GM12878 (cell line): Measurements from ENCODE around the gene NRAS. TPM values are rescaled to one million over a fixed set of nuclear protein-coding genes. Genes with fewer than 3 reads are reported as not detected.

Experiments
- ATAC-seq: fragments of 200-7000 bp; cut with Tn5 transposase; 3 replicates; pipeline ENCODE4 v1.9.1; 2020; ENCODE audit warnings: mild to moderate bottlenecking, moderate library complexity
- BruUV-seq: library from RNA; stranded (reverse); fragments of 400-500 nt; replicated peaks from 2 replicates; lab custom pipeline; 2021; lab: Mats Ljungman, UMichigan
- CTCF ChIA-PET: fragments of 300-600 bp; sonication (Branson Sonifier 250); formaldehyde crosslinking; extraction: SDS; loops from one replicate; lab custom pipeline; 2021; ENCODE audit warnings: inconsistent platforms; lab: Yijun Ruan, JAX
- POLR2A ChIA-PET: fragments of 350-600 bp; formaldehyde crosslinking; extraction: SDS; loops from one replicate; lab custom pipeline; 2021; ENCODE audit warnings: inconsistent platforms; lab: Charles Lee
- RAD21 ChIA-PET: fragments of 300-600 bp; sonication (Branson Sonifier 250); formaldehyde crosslinking; loops from one replicate; lab custom pipeline; 2023; ENCODE audit warnings: antibody characterized with exemption; ENCODE audit not compliant: unreplicated experiment; lab: Charles Lee
- SMC1A ChIA-PET: fragments of 300-600 bp; sonication (Branson Sonifier 250); formaldehyde crosslinking; loops from one replicate; lab custom pipeline; 2023; ENCODE audit not compliant: unreplicated experiment, uncharacterized antibody; lab: Charles Lee
- DNase-seq: peaks from one replicate; pipeline ENCODE4 v3.0.0-alpha.2; 2011; ENCODE audit warnings: low read depth, low spot score
- FAIRE-seq: peaks from 3 replicates; lab custom pipeline; 2011; peaks lifted over from hg19 to GRCh38; lab: Jason Lieb, UNC
- H2AFZ ChIP-seq: 2 replicates; pipeline ENCODE4 v1.6.0; 2011; ENCODE audit warnings: low read depth, low read length, control low read depth; ENCODE audit not compliant: control insufficient read depth
- H3K27ac ChIP-seq: 2 replicates; pipeline ENCODE4 v1.5.1; 2011; ENCODE audit warnings: control low read depth; ENCODE audit not compliant: control insufficient read depth, insufficient read depth
- H3K27me3 ChIP-seq, 2 experiments: replicated peaks in 1 of 2; 2 replicates each; pipeline versions ENCODE4 v1.6.0 to v1.6.1; 2011; ENCODE audit warnings: low read length in 1 of 2; ENCODE audit not compliant: control insufficient read depth in 2 of 2, insufficient read depth in 2 of 2
- H3K36me3 ChIP-seq, 2 experiments: 2 replicates each; pipeline ENCODE4 v1.5.1; 2011; ENCODE audit warnings: low read length in 1 of 2; ENCODE audit not compliant: control insufficient read depth in 2 of 2, insufficient read depth in 2 of 2
- H3K4me1 ChIP-seq: 2 replicates; pipeline ENCODE4 v1.6.1; 2011; ENCODE audit warnings: mild to moderate bottlenecking, low read length, moderate library complexity, mixed read lengths; ENCODE audit not compliant: control insufficient read depth, insufficient read depth
- H3K4me2 ChIP-seq: 2 replicates; pipeline ENCODE4 v1.6.0; 2011; ENCODE audit warnings: control low read depth; ENCODE audit not compliant: control insufficient read depth, insufficient read depth
- H3K4me3 ChIP-seq: fragments of 200-600 bp; sonication (generic); 2 replicates; pipeline ENCODE4 v1.5.1; 2016
- H3K79me2 ChIP-seq: 2 replicates; pipeline ENCODE4 v1.6.0; 2011; ENCODE audit warnings: low read length; ENCODE audit not compliant: control insufficient read depth, insufficient read depth
- H3K9ac ChIP-seq: 2 replicates; pipeline ENCODE4 v1.8.0; 2011; ENCODE audit warnings: low read length, control low read depth, mixed read lengths; ENCODE audit not compliant: control insufficient read depth, insufficient read depth
- H3K9me3 ChIP-seq: replicated peaks from 3 replicates; pipeline ENCODE4 v1.5.1; 2011; ENCODE audit warnings: mild to moderate bottlenecking, low read length; ENCODE audit not compliant: control insufficient read depth, insufficient read depth
- H4K20me1 ChIP-seq: 2 replicates; pipeline ENCODE4 v1.6.0; 2011; ENCODE audit not compliant: control insufficient read depth, insufficient read depth
- BACH1 ChIP-seq: fragments of 450-650 bp; IDR thresholded peaks from 2 replicates; pipeline ENCODE4 v1.6.1; 2017; ENCODE audit warnings: mild to moderate bottlenecking, borderline replicate concordance
- BCL11A ChIP-seq: IDR thresholded peaks from 2 replicates; pipeline ENCODE4 v1.6.1; 2011; ENCODE audit warnings: low read depth, low read length
- EGR1 ChIP-seq, 2 experiments: IDR thresholded peaks; 1 replicate in 1 of 2; 2 replicates in 1 of 2; pipeline ENCODE4 v1.6.1; 2011 to 2012; ENCODE audit warnings: low read depth in 2 of 2, low read length in 2 of 2, borderline replicate concordance in 1 of 2, mild to moderate bottlenecking in 1 of 2, moderate library complexity in 1 of 2
- EP300 ChIP-seq, 2 experiments: fragments of 150-350 bp in 1 of 2; IDR thresholded peaks; 2 replicates each; pipeline ENCODE4 v1.6.1; 2011 to 2012; ENCODE audit warnings: low read depth in 2 of 2, low read length in 2 of 2, borderline replicate concordance in 1 of 2, improper control_type of control experiment in 1 of 2, inconsistent platforms in 1 of 2; ENCODE audit not compliant: control insufficient read depth in 1 of 2
- ESRRA ChIP-seq: IDR thresholded peaks from 2 replicates; pipeline ENCODE4 v1.6.1; 2012; ENCODE audit warnings: mild to moderate bottlenecking, low read length, improper control_type of control experiment
- FOXK2 ChIP-seq: fragments of 450-650 bp; IDR thresholded peaks from 2 replicates; pipeline ENCODE4 v1.6.1; 2017; ENCODE audit warnings: mild to moderate bottlenecking, moderate library complexity
- FOXM1 ChIP-seq: IDR thresholded peaks from 2 replicates; pipeline ENCODE4 v1.6.1; 2012; ENCODE audit warnings: low read depth, mild to moderate bottlenecking, inconsistent platforms, low read length, moderate library complexity
- KDM1A ChIP-seq: fragments of 200-600 bp; sonication (generic); IDR thresholded peaks from 2 replicates; pipeline ENCODE4 v1.6.1; 2016; ENCODE audit warnings: borderline replicate concordance
- MEF2A ChIP-seq: IDR thresholded peaks from 2 replicates; pipeline ENCODE4 v1.6.1; 2011; ENCODE audit warnings: low read depth, mild to moderate bottlenecking, low read length, moderate library complexity; ENCODE audit not compliant: insufficient read depth
- RAD21 ChIP-seq: IDR thresholded peaks from 2 replicates; pipeline ENCODE4 v1.6.1; 2011; ENCODE audit warnings: mild to moderate bottlenecking, low read depth, low read length, moderate library complexity; ENCODE audit not compliant: insufficient read depth
- RB1 ChIP-seq: fragments of 450-650 bp; formaldehyde crosslinking; IDR thresholded peaks from 2 replicates; pipeline ENCODE4 v1.6.1; 2017; ENCODE audit warnings: mild to moderate bottlenecking, borderline replicate concordance
- ZBTB11 ChIP-seq: fragments of 450-650 bp; formaldehyde crosslinking; IDR thresholded peaks from 2 replicates; pipeline ENCODE4 v1.5.0; 2022; ENCODE audit warnings: mild to moderate bottlenecking, missing genetic modification characterization
- WGBS: methylation state at CpG from one replicate; pipeline ENCODE4 v1.1.6; 2016; ENCODE audit warnings: low lambda C conversion rate; ENCODE audit not compliant: insufficient replicate concordance, insufficient coverage; ENCODE audit errors: missing lambda C conversion rate; 5-methylcytosine and 5-hydroxymethylcytosine counted together
- in situ Hi-C: fragments of 300-500 bp; cut with MboI; formaldehyde crosslinking; loops from 9 replicates; pipeline ENCODE4 v1.14.3; 2018; ENCODE audit warnings: mixed read lengths
- intact Hi-C: fragments of 100-400 bp; cut with micrococcal nuclease; formaldehyde crosslinking; loops from one replicate; pipeline ENCODE4 v1.14.2; 2022; ENCODE audit not compliant: unreplicated experiment
- polyA plus RNA-seq, 11 experiments: library from polyadenylated mRNA; depleted of rRNA in 4 of 11; unstranded in 6 of 11; stranded (reverse) in 5 of 11; fragments of >200 nt; fragmentation: Nextera tagmentation in 4 of 11; fragmentation: Illumina TruSeq in 1 of 11; extraction: Ambion mirVana in 4 of 11; extraction: Trizol in 1 of 11; gene quantifications; 1 replicate in 1 of 11; 2 replicates in 10 of 11; pipeline versions ENCODE4 v1.2.1 to v1.2.3, GENCODE V29; 2011 to 2016; ENCODE audit warnings: inconsistent platforms in 2 of 11, missing spikeins in 2 of 11, low read depth in 1 of 11
- total RNA-seq, 4 experiments: library from RNA; depleted of rRNA in 3 of 4; stranded (reverse); fragments of >200 nt in 3 of 4; fragmentation: Illumina TruSeq in 1 of 4; extraction: Trizol in 1 of 4; gene quantifications; 2 replicates each; pipeline versions ENCODE4 v1.2.1 to v1.2.3, GENCODE V29; 2013 to 2021

Gene NRAS
- total and polyA plus RNA-seq, 10 of the 15 experiments (the other 5 are each of a cell fraction or from before 2014, with no cell fraction given) = 31.7 to 73.2 (median 66.2) TPM

DNA sequence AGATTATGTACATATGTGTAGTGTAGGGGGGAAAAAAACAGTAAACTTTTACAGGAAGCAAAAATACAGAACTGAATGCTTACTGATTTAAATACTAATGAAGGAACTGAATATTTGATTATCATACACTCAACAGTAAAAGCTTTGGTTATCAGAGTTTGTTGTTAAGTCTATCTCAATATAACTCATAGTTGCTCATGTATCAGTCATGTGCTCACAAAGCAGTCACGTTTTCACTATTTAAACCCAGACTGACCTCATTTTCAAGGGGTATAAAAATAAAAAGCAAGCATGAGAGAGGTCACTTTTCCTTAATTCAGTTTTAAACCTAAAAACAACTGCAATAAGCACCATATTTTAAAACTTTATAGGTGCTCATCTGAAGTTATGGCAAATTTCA lies 6.9 kb upstream of the NRAS start (continued):
- TF ChIP-seq ZBTB11 = no peak
- no peak for TF ChIP-seq BCL11A
- no peak for TF ChIP-seq EP300 (IDR thresholded peaks at IDR 0.05; ENCODE audit: borderline replicate concordance in 1 of 2, control insufficient read depth in 1 of 2, low read depth in 2 of 2, low read length in 2 of 2)
- TF ChIP-seq RB1 = no peak
- no peak for TF ChIP-seq BACH1

DNA sequence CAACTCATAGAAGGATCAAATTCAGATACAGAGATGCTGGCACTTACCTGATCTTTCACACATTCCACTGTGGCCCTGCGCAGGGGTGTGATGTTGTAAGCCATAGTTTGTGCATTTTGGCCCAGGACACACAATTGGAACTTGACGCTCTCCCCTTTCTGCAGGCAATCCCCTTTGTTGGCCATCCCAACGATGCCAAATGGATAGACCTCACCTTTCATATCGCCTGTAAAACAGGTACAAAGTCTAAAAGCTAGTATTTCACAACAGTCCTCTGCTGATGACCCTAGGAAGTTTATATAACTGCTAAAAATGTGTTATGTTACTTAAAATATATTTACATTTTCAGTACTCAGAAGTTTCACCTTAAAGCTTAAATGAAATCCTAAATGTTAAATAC lies 3.9 kb upstream of the NRAS start:
- TF ChIP-seq FOXM1 (no peak), MEF2A (no peak), KDM1A (no peak), EGR1 (IDR thresholded peaks at IDR 0.05; ENCODE audit: borderline replicate concordance in 1 of 2, low read depth in 2 of 2, low read length in 2 of 2) (no peak), ESRRA (no peak), FOXK2 (no peak), RAD21 (no peak)
- no peak for ATAC-seq
- H3K4me2 ChIP-seq = no peak overlapping the region
- H3K27me3 ChIP-seq = no peaks in the 10 kb centered on the region
- ChIA-PET CTCF (interaction anchor here (0.6 to 1.5 kb wide), 5 partner anchors 8 to 251 kb away, joined by 3 to 4 read pairs (median 3); no protein-coding TSS in a partner anchor), SMC1A (interaction anchor here (0.8 to 1.7 kb wide), 4 partner anchors 10 to 357 kb away, joined by 3 to 6 read pairs (median 4); no protein-coding TSS in a partner anchor), POLR2A (interaction anchor here (0.6 to 1.1 kb wide), 2 partner anchors 16 kb away, joined by 3 read pairs; no protein-coding TSS in a partner anchor), RAD21 (no interaction called here)
- H3K79me2 ChIP-seq = peaks cover 11% of the 10 kb centered on the region
- in situ Hi-C loops (no loop called here), intact Hi-C loops (no loop called here)
- no peak overlapping the region for H3K4me3 ChIP-seq
- no peak overlapping the region for H3K27ac ChIP-seq
- no peak overlapping the region for H3K9ac ChIP-seq
- no peak overlapping the region for H2AFZ ChIP-seq
- 96% methylated on average over 4 of the region's 4 CpGs for WGBS
- no peaks in the 10 kb centered on the region for H3K4me1 ChIP-seq
- peaks cover 12 to 34% of the 10 kb centered on the region in 2 experiments for H3K36me3 ChIP-seq
- H3K9me3 ChIP-seq = no peaks in the 10 kb centered on the region
- FAIRE-seq = no peak
- H4K20me1 ChIP-seq = no peaks in the 10 kb centered on the region
- no peak for DNase-seq
- BruUV-seq = no TSS peak
